IMR-90 (cell line): ENCODE measurements around the gene ADISSP.

ENCODE experiments used
- BHLHE40 ChIP-seq: fragments of 150-350 bp; IDR thresholded peaks from 2 replicates; pipeline ENCODE4 v1.6.1; 2016; ENCODE audit warnings: mild to moderate bottlenecking, low read depth, low read length
- CEBPB ChIP-seq: IDR thresholded peaks from 2 replicates; pipeline ENCODE4 v1.6.1; 2012; ENCODE audit warnings: low read depth, low read length, improper control_type of control experiment
- FOS ChIP-seq: fragments of 150-350 bp; IDR thresholded peaks from 2 replicates; pipeline ENCODE4 v1.6.1; 2016; ENCODE audit warnings: low read depth, low read length
- MAFK ChIP-seq: IDR thresholded peaks from 2 replicates; pipeline ENCODE4 v1.6.1; 2012; ENCODE audit warnings: low read depth, low read length, improper control_type of control experiment
- MXI1 ChIP-seq: IDR thresholded peaks from 2 replicates; pipeline ENCODE4 v1.6.1; 2012; ENCODE audit warnings: low read depth, mild to moderate bottlenecking, low read length, moderate library complexity, borderline replicate concordance
- POLR2A ChIP-seq: IDR thresholded peaks from 2 replicates; pipeline ENCODE4 v1.6.1; 2012; ENCODE audit warnings: mild to moderate bottlenecking, low read depth, low read length
- RCOR1 ChIP-seq: IDR thresholded peaks from 2 replicates; pipeline ENCODE4 v1.6.1; 2012; ENCODE audit warnings: mild to moderate bottlenecking, low read length, improper control_type of control experiment; ENCODE audit not compliant: insufficient replicate concordance
- RFX5 ChIP-seq: IDR thresholded peaks from 2 replicates; pipeline ENCODE4 v1.8.0; 2012; ENCODE audit warnings: low read depth, mild to moderate bottlenecking, low read length, moderate library complexity
- SMC3 ChIP-seq: fragments of 150-350 bp; IDR thresholded peaks from 2 replicates; pipeline ENCODE4 v1.6.1; 2016; ENCODE audit warnings: low read depth, mild to moderate bottlenecking, antibody characterized with exemption, low read length, moderate library complexity
- TF ChIP-seq, protein P1 (sequence below): conservative IDR thresholded peaks from 2 replicates; pipeline ENCODE4 v1.5.1; 2012; ENCODE audit warnings: mild to moderate bottlenecking, low read depth, low read length, improper control_type of control experiment
- TF ChIP-seq, protein P2 (sequence below): fragments of 150-350 bp; IDR thresholded peaks from 2 replicates; pipeline ENCODE4 v1.6.1; 2016; ENCODE audit warnings: low read depth, mild to moderate bottlenecking, low read length, moderate library complexity, borderline replicate concordance

DNA sequence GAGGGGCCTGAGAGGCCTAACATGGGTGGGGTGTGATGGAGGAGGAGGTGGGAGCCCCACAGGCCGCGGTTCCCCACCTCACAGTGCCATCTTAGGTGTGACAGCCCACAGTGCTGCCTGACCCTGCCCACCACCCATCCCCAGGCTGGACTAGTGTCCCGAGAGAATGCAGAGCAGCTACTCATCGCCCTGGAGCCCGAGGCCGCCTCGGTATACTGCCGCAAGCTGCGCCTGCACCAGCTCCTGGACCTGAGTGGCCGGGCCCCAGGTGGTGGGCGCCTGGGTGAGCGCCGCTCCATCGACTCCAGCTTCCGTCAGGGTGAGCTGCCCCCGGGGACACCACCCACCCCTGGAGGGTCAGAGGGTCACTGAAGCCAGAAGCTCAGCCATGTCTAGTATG lies 19.5 kb downstream of the ADISSP start:
- TF ChIP-seq, protein P1, sequence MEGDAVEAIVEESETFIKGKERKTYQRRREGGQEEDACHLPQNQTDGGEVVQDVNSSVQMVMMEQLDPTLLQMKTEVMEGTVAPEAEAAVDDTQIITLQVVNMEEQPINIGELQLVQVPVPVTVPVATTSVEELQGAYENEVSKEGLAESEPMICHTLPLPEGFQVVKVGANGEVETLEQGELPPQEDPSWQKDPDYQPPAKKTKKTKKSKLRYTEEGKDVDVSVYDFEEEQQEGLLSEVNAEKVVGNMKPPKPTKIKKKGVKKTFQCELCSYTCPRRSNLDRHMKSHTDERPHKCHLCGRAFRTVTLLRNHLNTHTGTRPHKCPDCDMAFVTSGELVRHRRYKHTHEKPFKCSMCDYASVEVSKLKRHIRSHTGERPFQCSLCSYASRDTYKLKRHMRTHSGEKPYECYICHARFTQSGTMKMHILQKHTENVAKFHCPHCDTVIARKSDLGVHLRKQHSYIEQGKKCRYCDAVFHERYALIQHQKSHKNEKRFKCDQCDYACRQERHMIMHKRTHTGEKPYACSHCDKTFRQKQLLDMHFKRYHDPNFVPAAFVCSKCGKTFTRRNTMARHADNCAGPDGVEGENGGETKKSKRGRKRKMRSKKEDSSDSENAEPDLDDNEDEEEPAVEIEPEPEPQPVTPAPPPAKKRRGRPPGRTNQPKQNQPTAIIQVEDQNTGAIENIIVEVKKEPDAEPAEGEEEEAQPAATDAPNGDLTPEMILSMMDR: no peak
- TF ChIP-seq POLR2A: no peak
- no peak for TF ChIP-seq MXI1
- TF ChIP-seq RFX5: no peak
- no peak for TF ChIP-seq MAFK
- no peak for TF ChIP-seq FOS
- no peak for TF ChIP-seq RCOR1
- no peak for TF ChIP-seq CEBPB
- TF ChIP-seq BHLHE40: no peak
- TF ChIP-seq, protein P2, sequence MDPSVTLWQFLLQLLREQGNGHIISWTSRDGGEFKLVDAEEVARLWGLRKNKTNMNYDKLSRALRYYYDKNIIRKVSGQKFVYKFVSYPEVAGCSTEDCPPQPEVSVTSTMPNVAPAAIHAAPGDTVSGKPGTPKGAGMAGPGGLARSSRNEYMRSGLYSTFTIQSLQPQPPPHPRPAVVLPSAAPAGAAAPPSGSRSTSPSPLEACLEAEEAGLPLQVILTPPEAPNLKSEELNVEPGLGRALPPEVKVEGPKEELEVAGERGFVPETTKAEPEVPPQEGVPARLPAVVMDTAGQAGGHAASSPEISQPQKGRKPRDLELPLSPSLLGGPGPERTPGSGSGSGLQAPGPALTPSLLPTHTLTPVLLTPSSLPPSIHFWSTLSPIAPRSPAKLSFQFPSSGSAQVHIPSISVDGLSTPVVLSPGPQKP: no peak
- no peak for TF ChIP-seq SMC3
